Endothelial cell of umbilical vein (primary cell): ENCODE data around the gene ODAPH. TPM values are rescaled to one million over a fixed set of nuclear protein-coding genes. Genes with fewer than 3 reads are reported as not detected.

Experiments
- BruUV-seq: library from RNA; stranded (reverse); fragments of 400-500 nt; replicated peaks from 2 replicates; lab custom pipeline; 2021; lab: Mats Ljungman, UMichigan
- CTCF ChIA-PET: fragments of 300-600, 350-600 bp; sonication (Branson Sonifier 250); formaldehyde crosslinking; loops from one replicate; lab custom pipeline; 2021; ENCODE audit warnings: antibody characterized with exemption, inconsistent platforms; lab: Charles Lee
- POLR2A ChIA-PET: fragments of 300-600, 350-600 bp; sonication (Branson Sonifier 250); formaldehyde crosslinking; loops from one replicate; lab custom pipeline; 2021; ENCODE audit warnings: antibody characterized with exemption, inconsistent platforms; lab: Charles Lee
- DNase-seq: peaks from one replicate; pipeline ENCODE4 v3.0.0-alpha.2; 2011; ENCODE audit warnings: low read depth, low spot score
- FAIRE-seq: peaks from 2 replicates; lab custom pipeline; 2011; peaks lifted over from hg19 to GRCh38; lab: Jason Lieb, UNC
- H2AFZ ChIP-seq: 2 replicates; pipeline ENCODE4 v1.6.0; 2012; ENCODE audit warnings: low read depth, low read length, control low read depth, inconsistent platforms
- H3K27ac ChIP-seq: 2 replicates; pipeline ENCODE4 v1.5.1; 2011; ENCODE audit warnings: low read depth, mild to moderate bottlenecking, control low read depth, low read length, moderate library complexity; ENCODE audit not compliant: insufficient read depth
- H3K27me3 ChIP-seq, 2 experiments: 2 replicates each; pipeline versions ENCODE4 v1.6.0 to v1.6.1; 2011; ENCODE audit warnings: low read length in 2 of 2, mixed read lengths in 1 of 2; ENCODE audit not compliant: control insufficient read depth in 2 of 2, insufficient read depth in 2 of 2
- H3K36me3 ChIP-seq, 2 experiments: 2 replicates in 1 of 2; 3 replicates in 1 of 2; pipeline ENCODE4 v1.5.1; 2011; ENCODE audit warnings: low read length in 2 of 2, mild to moderate bottlenecking in 1 of 2, moderate library complexity in 1 of 2; ENCODE audit not compliant: control insufficient read depth in 2 of 2, insufficient read depth in 2 of 2; ENCODE audit errors: extremely low read depth in 1 of 2
- H3K4me1 ChIP-seq: 3 replicates; pipeline ENCODE4 v1.5.1; 2011; ENCODE audit warnings: mild to moderate bottlenecking, low read length; ENCODE audit not compliant: control insufficient read depth, insufficient read depth; ENCODE audit errors: extremely low read depth
- H3K4me2 ChIP-seq: 2 replicates; pipeline ENCODE4 v1.6.1; 2011; ENCODE audit warnings: low read length, control low read depth, mixed read lengths; ENCODE audit not compliant: insufficient read depth
- H3K4me3 ChIP-seq, 3 experiments: fragments of 200-600 bp in 1 of 3; sonication (generic), shearing (Covaris generic) in 1 of 3; replicated peaks in 1 of 3; 2 replicates each; pipeline ENCODE4 v1.5.1; 2011 to 2016; ENCODE audit warnings: control low read depth in 3 of 3, low read length in 3 of 3, mild to moderate bottlenecking in 2 of 3, inconsistent platforms in 1 of 3, low read depth in 1 of 3, moderate library complexity in 1 of 3; ENCODE audit not compliant: insufficient read depth in 1 of 3
- H3K79me2 ChIP-seq: 2 replicates; pipeline ENCODE4 v1.6.0; 2012; ENCODE audit warnings: low read length, inconsistent platforms; ENCODE audit not compliant: control insufficient read depth, insufficient read depth
- H3K9ac ChIP-seq: replicated peaks from 2 replicates; pipeline ENCODE3; 2011; ENCODE audit warnings: low read length, control low read depth; ENCODE audit not compliant: insufficient read depth; ENCODE audit errors: extremely low read depth
- H3K9me1 ChIP-seq: replicated peaks from 3 replicates; pipeline ENCODE4 v1.6.0; 2011; ENCODE audit warnings: mild to moderate bottlenecking, low read length; ENCODE audit not compliant: control insufficient read depth, insufficient read depth; ENCODE audit errors: extremely low read depth
- H3K9me3 ChIP-seq: replicated peaks from 2 replicates; pipeline ENCODE4 v1.5.1; 2012; ENCODE audit warnings: low read length, inconsistent platforms; ENCODE audit not compliant: control insufficient read depth, insufficient read depth
- H4K20me1 ChIP-seq: replicated peaks from 2 replicates; pipeline ENCODE3; 2011; ENCODE audit warnings: mild to moderate bottlenecking, low read length; ENCODE audit not compliant: control insufficient read depth, insufficient read depth; ENCODE audit errors: extremely low read depth
- EZH2 ChIP-seq: IDR thresholded peaks from 2 replicates; pipeline ENCODE4 v1.6.1; 2012; ENCODE audit warnings: borderline replicate concordance, low read depth, mild to moderate bottlenecking, moderate library complexity, low read length, inconsistent platforms; ENCODE audit not compliant: severe bottlenecking
- FOS ChIP-seq: IDR thresholded peaks from 2 replicates; pipeline ENCODE4 v1.6.1; 2011; ENCODE audit warnings: mild to moderate bottlenecking, low read length, moderate library complexity, borderline replicate concordance; ENCODE audit not compliant: insufficient read depth
- GATA2 ChIP-seq: IDR thresholded peaks from 2 replicates; pipeline ENCODE4 v1.7.0; 2011; ENCODE audit warnings: low read depth, mild to moderate bottlenecking, moderate library complexity, mixed read lengths, low read length; ENCODE audit not compliant: insufficient read length, insufficient read depth
- JUN ChIP-seq: IDR thresholded peaks from 2 replicates; pipeline ENCODE4 v1.6.1; 2011; ENCODE audit warnings: borderline replicate concordance, low read depth; ENCODE audit not compliant: insufficient read length, insufficient read depth
- POLR2A ChIP-seq: IDR thresholded peaks from 2 replicates; pipeline ENCODE4 v1.6.1; 2012; ENCODE audit warnings: low read depth, mild to moderate bottlenecking, control low read depth, low read length
- POLR2AphosphoS5 ChIP-seq: IDR thresholded peaks from 2 replicates; pipeline ENCODE4 v1.6.1; 2012; ENCODE audit warnings: low read depth, mild to moderate bottlenecking, control low read depth, low read length, moderate library complexity; ENCODE audit not compliant: insufficient read depth
- dilution Hi-C: fragments of 300-500 bp; cut with MboI; formaldehyde crosslinking; loops from one replicate; pipeline ENCODE4 v1.15.0; 2019; ENCODE audit warnings: low sequenced_read_pairs; ENCODE audit not compliant: extremely low pct_ligation_motif_present
- intact Hi-C: fragments of 100-400 bp; cut with micrococcal nuclease; formaldehyde crosslinking; loops from one replicate; pipeline ENCODE4 v1.10.0; 2022
- polyA plus RNA-seq, 4 experiments: library from polyadenylated mRNA; depleted of rRNA in 3 of 4; stranded (reverse) in 3 of 4; unstranded in 1 of 4; fragments of >200 nt; gene quantifications; 2 replicates each; pipeline versions ENCODE4 v1.2.1 to v1.2.3, GENCODE V29; 2011 to 2012; ENCODE audit warnings: missing spikeins in 1 of 4
- total RNA-seq: library from RNA; stranded (reverse); gene quantifications from 2 replicates; pipeline ENCODE4 v1.2.3, GENCODE V29; 2021
- TF ChIP-seq, protein P1 (sequence below): IDR thresholded peaks from 2 replicates; pipeline ENCODE4 v1.6.1; 2011; ENCODE audit not compliant: insufficient read depth, insufficient read length

Gene ODAPH
- total and polyA plus RNA-seq, 2 donors (not counting 3 experiments of a cell fraction or from before 2014, with no cell fraction given), result not detected

DNA sequence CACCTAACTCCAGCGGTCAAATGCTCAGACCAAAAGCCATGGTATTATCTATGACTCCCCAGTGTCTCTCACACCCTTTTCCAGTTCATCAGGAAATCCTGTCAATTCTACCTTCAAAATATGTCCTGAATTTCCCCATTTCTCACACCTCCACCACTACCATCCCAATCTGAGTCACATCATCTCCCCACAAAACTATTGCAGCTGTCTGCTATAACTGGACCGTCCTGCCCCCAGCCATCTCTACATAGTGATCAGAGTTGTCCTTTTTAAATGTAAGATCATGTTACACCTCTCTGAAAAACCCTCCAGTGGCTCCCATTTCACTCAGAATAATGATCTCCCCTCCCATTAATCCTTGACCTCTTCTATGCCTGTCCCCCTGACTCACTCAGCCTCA lies 6.8 kb upstream of the ODAPH start:
- POLR2A ChIA-PET, result no interaction called here
- Histone ChIP-seq H3K27ac (no peak overlapping the region), H3K36me3 (no peaks in the 10 kb centered on the region), H4K20me1 (no peaks in the 10 kb centered on the region), H2AFZ (no peak overlapping the region), H3K4me3 (no peak overlapping the region), H3K4me2 (no peak overlapping the region), H3K9me1 (no peaks in the 10 kb centered on the region), H3K9me3 (no peaks in the 10 kb centered on the region), H3K9ac (no peak overlapping the region), H3K79me2 (no peaks in the 10 kb centered on the region), H3K27me3 (no peaks in the 10 kb centered on the region), H3K4me1 (no peaks in the 10 kb centered on the region)
- CTCF ChIA-PET, result no interaction called here
- dilution Hi-C loops (no loop called here), intact Hi-C loops (no loop called here)
- FAIRE-seq, result no peak
- BruUV-seq, result no TSS peak
- TF ChIP-seq GATA2 (no peak), FOS (no peak), POLR2AphosphoS5 (no peak), POLR2A (no peak), EZH2 (no peak)
- no peak for DNase-seq

DNA sequence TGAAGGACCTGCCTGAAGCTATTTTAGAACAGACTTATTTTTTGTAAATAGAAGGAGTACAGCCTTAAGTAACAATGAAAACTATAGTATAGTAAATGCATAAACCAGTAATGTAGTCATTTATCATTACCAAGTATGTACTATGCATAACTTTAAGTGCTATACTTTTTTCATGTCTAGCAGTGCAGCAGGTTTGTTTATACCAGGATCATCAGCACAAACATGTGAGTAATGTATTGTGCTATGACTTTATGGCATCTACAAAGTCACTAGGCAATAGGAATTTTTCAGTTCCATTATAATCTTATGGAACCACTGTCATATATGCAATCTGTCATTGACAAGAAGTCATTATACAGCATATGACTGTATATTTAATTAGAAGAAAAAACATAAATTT lies 3.4 kb upstream of the ODAPH start:
- no peak overlapping the region for H3K4me2 ChIP-seq
- dilution Hi-C loops, result no loop called here
- H3K4me3 ChIP-seq, result no peak overlapping the region
- CTCF ChIA-PET, result interaction anchor here (1.3 kb wide), 1 partner anchor 296 kb away, joined by 3 read pairs; no protein-coding TSS in a partner anchor
- H3K9me3 ChIP-seq, result no peaks in the 10 kb centered on the region
- H4K20me1 ChIP-seq, result no peaks in the 10 kb centered on the region
- DNase-seq, result no peak
- TF ChIP-seq GATA2 (no peak), JUN (no peak), POLR2A (no peak), POLR2AphosphoS5 (no peak)
- TF ChIP-seq, protein P1, sequence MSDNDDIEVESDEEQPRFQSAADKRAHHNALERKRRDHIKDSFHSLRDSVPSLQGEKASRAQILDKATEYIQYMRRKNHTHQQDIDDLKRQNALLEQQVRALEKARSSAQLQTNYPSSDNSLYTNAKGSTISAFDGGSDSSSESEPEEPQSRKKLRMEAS, result no peak
- intact Hi-C loops, result no loop called here
- H3K27ac ChIP-seq, result no peak overlapping the region
- no TSS peak for BruUV-seq
- H3K9ac ChIP-seq, result no peak overlapping the region
- POLR2A ChIA-PET, result no interaction called here
- H3K4me1 ChIP-seq, result no peaks in the 10 kb centered on the region
- no peaks in the 10 kb centered on the region for H3K9me1 ChIP-seq
- H3K27me3 ChIP-seq, result peaks cover 0 to 9% of the 10 kb centered on the region in 2 experiments
- H3K36me3 ChIP-seq, result no peaks in the 10 kb centered on the region
- no peaks in the 10 kb centered on the region for H3K79me2 ChIP-seq
- no peak for FAIRE-seq
- H2AFZ ChIP-seq, result no peak overlapping the region
